Suprapubic skin (tissue), 3 donors: ENCODE data around the gene CELF5.
"Not testable (repeated sequence)": the region's sequence is repeated elsewhere in the genome, so short reads cannot be mapped to it uniquely, and the experiment has no call there.

Experiments used
- POLR2AphosphoS5 ChIP-seq, 3 donors: sonication (generic); formaldehyde crosslinking; IDR thresholded peaks; one replicate each; pipeline ENCODE4 v1.6.1; 2017; ENCODE audit warnings: antibody characterized with exemption in 3 of 3
- TF ChIP-seq, protein P1 (sequence below), 2 donors: fragments of 200-600 bp in 1 of 2; fragments of 450-650 bp in 1 of 2; sonication (generic) in 1 of 2; IDR thresholded peaks; one replicate each; pipeline ENCODE4 v1.5.1; 2016 to 2019; ENCODE audit warnings: antibody characterized with exemption in 2 of 2, mild to moderate bottlenecking in 1 of 2, moderate library complexity in 1 of 2

DNA sequence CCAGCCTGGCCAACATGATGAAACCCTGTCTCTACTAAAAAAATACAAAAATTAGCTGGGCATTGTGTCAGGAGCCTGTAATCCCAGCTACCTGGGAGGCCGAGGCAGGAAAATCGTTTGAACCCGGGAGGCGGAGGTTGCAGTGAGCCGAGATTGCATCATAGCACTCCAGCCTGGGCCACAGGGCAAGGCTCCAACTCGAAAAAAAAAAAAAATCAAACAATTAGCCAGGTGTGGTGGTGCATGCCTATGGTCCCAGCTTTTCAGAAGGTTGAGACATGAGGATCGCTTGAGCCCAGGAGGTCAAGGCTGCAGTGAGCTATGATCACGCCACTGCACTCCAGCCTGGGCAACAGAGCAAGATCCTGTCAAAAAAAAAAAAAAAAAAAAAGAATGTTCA, 76.1 kb downstream of the CELF5 start:
- TF ChIP-seq, protein P1, sequence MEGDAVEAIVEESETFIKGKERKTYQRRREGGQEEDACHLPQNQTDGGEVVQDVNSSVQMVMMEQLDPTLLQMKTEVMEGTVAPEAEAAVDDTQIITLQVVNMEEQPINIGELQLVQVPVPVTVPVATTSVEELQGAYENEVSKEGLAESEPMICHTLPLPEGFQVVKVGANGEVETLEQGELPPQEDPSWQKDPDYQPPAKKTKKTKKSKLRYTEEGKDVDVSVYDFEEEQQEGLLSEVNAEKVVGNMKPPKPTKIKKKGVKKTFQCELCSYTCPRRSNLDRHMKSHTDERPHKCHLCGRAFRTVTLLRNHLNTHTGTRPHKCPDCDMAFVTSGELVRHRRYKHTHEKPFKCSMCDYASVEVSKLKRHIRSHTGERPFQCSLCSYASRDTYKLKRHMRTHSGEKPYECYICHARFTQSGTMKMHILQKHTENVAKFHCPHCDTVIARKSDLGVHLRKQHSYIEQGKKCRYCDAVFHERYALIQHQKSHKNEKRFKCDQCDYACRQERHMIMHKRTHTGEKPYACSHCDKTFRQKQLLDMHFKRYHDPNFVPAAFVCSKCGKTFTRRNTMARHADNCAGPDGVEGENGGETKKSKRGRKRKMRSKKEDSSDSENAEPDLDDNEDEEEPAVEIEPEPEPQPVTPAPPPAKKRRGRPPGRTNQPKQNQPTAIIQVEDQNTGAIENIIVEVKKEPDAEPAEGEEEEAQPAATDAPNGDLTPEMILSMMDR (IDR thresholded peaks at IDR 0.05): not testable (repeated sequence)
- not testable (repeated sequence) for TF ChIP-seq POLR2AphosphoS5 (IDR thresholded peaks at IDR 0.05)
